Upper lobe of left lung (tissue), 4 donors: Measurements from ENCODE around the gene PDE1C.

Experiments
- POLR2A ChIP-seq, 4 donors: fragments of 450-650 bp; IDR thresholded peaks; one replicate each; pipeline ENCODE4 v1.5.1; 2016 to 2017; ENCODE audit warnings: antibody characterized with exemption in 4 of 4, mild to moderate bottlenecking in 2 of 4
- TF ChIP-seq, protein P1 (sequence below), 6 experiments: fragments of 450-650 bp in 4 of 6; fragments of 200-600 bp in 2 of 6; sonication (generic) in 2 of 6; IDR thresholded peaks; one replicate each; pipeline ENCODE4 v1.5.1; 2016 to 2019; ENCODE audit warnings: antibody characterized with exemption in 6 of 6

DNA sequence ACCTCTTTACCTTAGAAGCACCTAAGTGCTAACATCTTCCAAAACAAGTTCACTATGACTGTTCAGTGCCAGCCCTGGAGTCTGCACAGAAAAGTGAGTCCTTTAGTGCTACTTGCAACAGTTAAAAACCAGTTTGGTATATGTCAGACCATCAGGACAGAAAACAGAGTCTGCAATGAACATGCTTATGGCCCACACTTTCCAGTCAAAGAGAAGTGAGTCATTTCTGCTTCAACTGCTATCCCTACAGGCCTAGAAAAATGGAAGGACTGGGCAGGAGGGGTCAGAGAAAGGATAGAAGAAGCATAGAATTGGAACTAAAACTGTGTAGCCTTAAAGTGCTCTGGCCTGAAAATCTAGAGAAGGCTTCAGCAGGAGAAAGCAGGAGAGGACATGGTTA, 108.0 kb downstream of the PDE1C start:
- no peak for TF ChIP-seq POLR2A (IDR thresholded peaks at IDR 0.05)
- TF ChIP-seq, protein P1, sequence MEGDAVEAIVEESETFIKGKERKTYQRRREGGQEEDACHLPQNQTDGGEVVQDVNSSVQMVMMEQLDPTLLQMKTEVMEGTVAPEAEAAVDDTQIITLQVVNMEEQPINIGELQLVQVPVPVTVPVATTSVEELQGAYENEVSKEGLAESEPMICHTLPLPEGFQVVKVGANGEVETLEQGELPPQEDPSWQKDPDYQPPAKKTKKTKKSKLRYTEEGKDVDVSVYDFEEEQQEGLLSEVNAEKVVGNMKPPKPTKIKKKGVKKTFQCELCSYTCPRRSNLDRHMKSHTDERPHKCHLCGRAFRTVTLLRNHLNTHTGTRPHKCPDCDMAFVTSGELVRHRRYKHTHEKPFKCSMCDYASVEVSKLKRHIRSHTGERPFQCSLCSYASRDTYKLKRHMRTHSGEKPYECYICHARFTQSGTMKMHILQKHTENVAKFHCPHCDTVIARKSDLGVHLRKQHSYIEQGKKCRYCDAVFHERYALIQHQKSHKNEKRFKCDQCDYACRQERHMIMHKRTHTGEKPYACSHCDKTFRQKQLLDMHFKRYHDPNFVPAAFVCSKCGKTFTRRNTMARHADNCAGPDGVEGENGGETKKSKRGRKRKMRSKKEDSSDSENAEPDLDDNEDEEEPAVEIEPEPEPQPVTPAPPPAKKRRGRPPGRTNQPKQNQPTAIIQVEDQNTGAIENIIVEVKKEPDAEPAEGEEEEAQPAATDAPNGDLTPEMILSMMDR (IDR thresholded peaks at IDR 0.05) = no peak
